H9 (cell line): Measurements from ENCODE around the gene KRT6A. TPM values are rescaled to one million over a fixed set of nuclear protein-coding genes. Genes with fewer than 3 reads are reported as not detected.

Source experiments
- DNase-seq: peaks from one replicate; pipeline ENCODE4 v3.0.0-alpha.2; 2017
- H2AFZ ChIP-seq: one replicate; pipeline ENCODE4 v1.6.1; 2013; ENCODE audit warnings: mild to moderate bottlenecking, low read length, control low read depth, moderate library complexity
- H2AK5ac ChIP-seq: 2 replicates; pipeline ENCODE4 v1.6.1; 2013; ENCODE audit warnings: low read length, control low read depth, mixed read lengths; ENCODE audit not compliant: insufficient read length
- H2BK120ac ChIP-seq: one replicate; pipeline ENCODE4 v1.6.1; 2013; ENCODE audit warnings: low read depth, mild to moderate bottlenecking, low read length, control low read depth, inconsistent platforms; ENCODE audit not compliant: poor library complexity, severe bottlenecking
- H2BK12ac ChIP-seq: 2 replicates; pipeline ENCODE4 v1.6.1; 2013; ENCODE audit warnings: low read length, control low read depth, mixed read lengths, low read depth; ENCODE audit not compliant: insufficient read length
- H2BK15ac ChIP-seq: 2 replicates; pipeline ENCODE4 v1.6.1; 2013; ENCODE audit warnings: low read depth, low read length, control low read depth
- H2BK20ac ChIP-seq: one replicate; pipeline ENCODE4 v1.6.1; 2013; ENCODE audit warnings: low read depth, mild to moderate bottlenecking, low read length, control low read depth, inconsistent platforms; ENCODE audit not compliant: poor library complexity, severe bottlenecking
- H2BK5ac ChIP-seq: 2 replicates; pipeline ENCODE4 v1.6.1; 2013; ENCODE audit warnings: low read length, control low read depth, mixed read lengths; ENCODE audit not compliant: insufficient read length
- H3K14ac ChIP-seq: 2 replicates; pipeline ENCODE4 v1.6.1; 2013; ENCODE audit warnings: low read length, control low read depth; ENCODE audit not compliant: insufficient read depth
- H3K18ac ChIP-seq: 2 replicates; pipeline ENCODE4 v1.6.1; 2013; ENCODE audit warnings: low read depth, mild to moderate bottlenecking, mixed read lengths, low read length, control low read depth; ENCODE audit not compliant: insufficient read length
- H3K23ac ChIP-seq: 2 replicates; pipeline ENCODE4 v1.6.1; 2013; ENCODE audit warnings: low read length, control low read depth, mixed read lengths, low read depth; ENCODE audit not compliant: insufficient read length
- H3K23me2 ChIP-seq: 2 replicates; pipeline ENCODE4 v1.6.1; 2013; ENCODE audit warnings: low read depth, mild to moderate bottlenecking, mixed read lengths, low read length, control low read depth; ENCODE audit not compliant: insufficient read length, poor library complexity, severe bottlenecking
- H3K27ac ChIP-seq: 2 replicates; pipeline ENCODE4 v1.5.1; 2013; ENCODE audit warnings: low read length, control low read depth, mixed read lengths, low read depth; ENCODE audit not compliant: insufficient read length
- H3K27me3 ChIP-seq: 2 replicates; pipeline ENCODE4 v1.6.1; 2013; ENCODE audit warnings: low read length, control low read depth, inconsistent platforms; ENCODE audit not compliant: insufficient read depth
- H3K4ac ChIP-seq: 2 replicates; pipeline ENCODE4 v1.6.1; 2013; ENCODE audit warnings: low read depth, mild to moderate bottlenecking, control low read depth, inconsistent platforms, low read length, moderate library complexity
- H3K4me1 ChIP-seq: 2 replicates; pipeline ENCODE4 v1.6.1; 2013; ENCODE audit warnings: low read length, control low read depth, inconsistent platforms; ENCODE audit not compliant: insufficient read depth
- H3K4me2 ChIP-seq: 2 replicates; pipeline ENCODE4 v1.6.1; 2013; ENCODE audit warnings: low read length, control low read depth, mixed read lengths; ENCODE audit not compliant: insufficient read length, insufficient read depth
- H3K56ac ChIP-seq: 2 replicates; pipeline ENCODE4 v1.6.1; 2013; ENCODE audit warnings: low read depth, mild to moderate bottlenecking, mixed read lengths, low read length, control low read depth; ENCODE audit not compliant: insufficient read length
- H3K79me1 ChIP-seq: 2 replicates; pipeline ENCODE4 v1.6.1; 2013; ENCODE audit warnings: low read depth, mild to moderate bottlenecking, moderate library complexity, low read length, control low read depth, inconsistent platforms; ENCODE audit not compliant: insufficient read depth, poor library complexity, severe bottlenecking
- H3K79me2 ChIP-seq: 2 replicates; pipeline ENCODE4 v1.6.1; 2013; ENCODE audit warnings: low read length, control low read depth, inconsistent platforms; ENCODE audit not compliant: insufficient read depth
- H3K9ac ChIP-seq: 2 replicates; pipeline ENCODE4 v1.6.1; 2013; ENCODE audit warnings: low read length, control low read depth, mixed read lengths; ENCODE audit not compliant: insufficient read length; ENCODE audit errors: extremely low read depth
- H3K9me3 ChIP-seq: one replicate; pipeline ENCODE4 v1.6.1; 2013; ENCODE audit warnings: low read depth, low read length, inconsistent platforms; ENCODE audit not compliant: control insufficient read depth
- H3T11ph ChIP-seq: one replicate; pipeline ENCODE4 v1.6.1; 2013; ENCODE audit warnings: mild to moderate bottlenecking, low read length, control low read depth, inconsistent platforms
- H4K20me1 ChIP-seq: one replicate; pipeline ENCODE4 v1.6.1; 2013; ENCODE audit not compliant: control insufficient read depth, insufficient read length, insufficient read depth
- H4K5ac ChIP-seq: 2 replicates; pipeline ENCODE4 v1.6.1; 2013; ENCODE audit warnings: low read depth, mild to moderate bottlenecking, mixed read lengths, low read length, control low read depth; ENCODE audit not compliant: insufficient read length
- H4K8ac ChIP-seq: replicated peaks from 2 replicates; pipeline ENCODE4 v1.6.1; 2013; ENCODE audit warnings: low read length, control low read depth, mixed read lengths, low read depth; ENCODE audit not compliant: insufficient read length
- H4K91ac ChIP-seq: 2 replicates; pipeline ENCODE4 v1.6.1; 2013; ENCODE audit warnings: low read depth, mild to moderate bottlenecking, moderate library complexity, mixed read lengths, low read length, control low read depth; ENCODE audit not compliant: insufficient read length
- H3K27ac Mint-ChIP-seq, 3 experiments: 2 replicates in 2 of 3; 3 replicates in 1 of 3; pipeline ENCODE4 v1.8.0; 2020 to 2021; ENCODE audit warnings: mixed read lengths in 3 of 3, mild to moderate bottlenecking in 1 of 3, moderate library complexity in 1 of 3
- H3K27me3 Mint-ChIP-seq: 2 replicates; pipeline ENCODE4 v1.8.0; 2021; ENCODE audit warnings: low read depth, mild to moderate bottlenecking, moderate library complexity, mixed read lengths
- H3K36me3 Mint-ChIP-seq, 3 experiments: 2 replicates in 2 of 3; 3 replicates in 1 of 3; pipeline ENCODE4 v1.8.0; 2020 to 2021; ENCODE audit warnings: low read depth in 3 of 3, mixed read lengths in 3 of 3; ENCODE audit not compliant: insufficient read depth in 1 of 3
- H3K4me1 Mint-ChIP-seq, 2 experiments: 2 replicates each; pipeline ENCODE4 v1.8.0; 2020; ENCODE audit warnings: mixed read lengths in 2 of 2
- H3K4me3 Mint-ChIP-seq, 2 experiments: 2 replicates in 1 of 2; 3 replicates in 1 of 2; pipeline ENCODE4 v1.8.0; 2020 to 2021; ENCODE audit warnings: mild to moderate bottlenecking in 2 of 2, mixed read lengths in 2 of 2, moderate library complexity in 1 of 2
- H3K9me3 Mint-ChIP-seq, 2 experiments: 2 replicates in 1 of 2; 3 replicates in 1 of 2; pipeline ENCODE4 v1.8.0; 2020; ENCODE audit warnings: mild to moderate bottlenecking in 2 of 2, mixed read lengths in 2 of 2, moderate library complexity in 1 of 2
- WGBS: extraction: QIAGEN DNeasy Blood & Tissue Kit; methylation state at CpG from one replicate; pipeline ENCODE4 v1.1.7; 2013; ENCODE audit warnings: missing lambda C conversion rate, low lambda C conversion rate, mixed read lengths; ENCODE audit not compliant: insufficient read length; ENCODE audit errors: extremely low coverage; 5-methylcytosine and 5-hydroxymethylcytosine counted together
- total RNA-seq: library from RNA; stranded (reverse); gene quantifications from 2 replicates; pipeline ENCODE4 v1.2.1, GENCODE V29; 2021
- TF ChIP-seq, protein P1 (sequence below): fragments of 200-600 bp; sonication (generic); conservative IDR thresholded peaks from 3 replicates; pipeline ENCODE4 v1.8.0; 2021; ENCODE audit warnings: antibody characterized with exemption, mild to moderate bottlenecking

The KRT6A gene
- total RNA-seq, 1 experiment from 2014 or later: not detected

DNA sequence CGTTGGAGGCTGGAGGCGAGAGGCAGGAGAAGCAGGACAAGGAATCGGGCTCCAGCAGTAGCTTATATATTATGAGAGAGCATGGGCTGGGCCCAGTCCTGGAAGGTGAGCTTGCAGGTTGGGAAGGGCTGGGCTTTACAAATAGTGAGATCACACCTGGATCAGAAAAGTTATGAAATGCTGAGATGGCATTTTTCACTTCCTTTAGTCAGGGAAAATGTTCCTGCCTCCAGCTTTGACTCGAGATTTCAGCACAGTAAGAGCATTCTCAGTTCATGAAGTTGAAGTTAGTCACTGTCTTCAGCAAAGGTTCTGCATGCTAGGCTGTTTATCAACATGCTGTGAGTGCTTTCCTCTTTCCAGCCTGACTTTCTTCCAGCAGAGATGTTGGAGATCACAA, 19.3 kb downstream of the KRT6A start, which contains the start of gene KRT6C:
Gene KRT6C (minus strand): TSS at position 38 of the 400 bp plus-strand sequence. CDS start 68 bp downstream, outside the sequence.
- no peak within 1 kb of the TSS for H3K27ac Mint-ChIP-seq
- no CpG with 5 or more reads among the region's 4 CpGs for WGBS

More for the DNA sequence above, 19.3 kb downstream of the KRT6A start, which contains the start of gene KRT6C:
- Histone ChIP-seq H3K9me3 (no peaks in the 10 kb centered on the region), H3K27me3 (no peaks in the 10 kb centered on the region), H4K20me1 (no peaks in the 10 kb centered on the region), H3T11ph (no peak within 1 kb of the TSS), H2BK20ac (no peak within 1 kb of the TSS), H4K5ac (no peak within 1 kb of the TSS), H3K27ac (no peak within 1 kb of the TSS), H2AFZ (no peak within 1 kb of the TSS), H4K91ac (no peak within 1 kb of the TSS), H3K4ac (no peak within 1 kb of the TSS), H3K23ac (no peak within 1 kb of the TSS), H3K79me2 (no peaks in the 10 kb centered on the region), H3K18ac (no peak within 1 kb of the TSS), H3K4me2 (no peak within 1 kb of the TSS), H3K23me2 (no peaks in the 10 kb centered on the region), H2AK5ac (no peak within 1 kb of the TSS), H3K56ac (no peak within 1 kb of the TSS), H3K9ac (no peak within 1 kb of the TSS), H2BK12ac (no peak within 1 kb of the TSS), H3K14ac (no peak within 1 kb of the TSS), H2BK5ac (no peak within 1 kb of the TSS), H2BK120ac (no peak within 1 kb of the TSS), H3K4me1 (no peaks in the 10 kb centered on the region), H2BK15ac (no peak within 1 kb of the TSS), H3K79me1 (no peaks in the 10 kb centered on the region), H4K8ac (no peak within 1 kb of the TSS)
- Mint-ChIP-seq H3K4me1 (no peaks in the 10 kb centered on the region), H3K36me3 (peaks cover 0 to 2% (median 0%) of the 10 kb centered on the region in 3 experiments; a peak in 2 of 7 replicates), H3K9me3 (peaks cover 12 to 27% of the 10 kb centered on the region in 2 experiments; a peak in 4 of 5 replicates), H3K27me3 (peaks cover 2% of the 10 kb centered on the region), H3K4me3 (no peak within 1 kb of the TSS)
- no peak for DNase-seq
- TF ChIP-seq, protein P1, sequence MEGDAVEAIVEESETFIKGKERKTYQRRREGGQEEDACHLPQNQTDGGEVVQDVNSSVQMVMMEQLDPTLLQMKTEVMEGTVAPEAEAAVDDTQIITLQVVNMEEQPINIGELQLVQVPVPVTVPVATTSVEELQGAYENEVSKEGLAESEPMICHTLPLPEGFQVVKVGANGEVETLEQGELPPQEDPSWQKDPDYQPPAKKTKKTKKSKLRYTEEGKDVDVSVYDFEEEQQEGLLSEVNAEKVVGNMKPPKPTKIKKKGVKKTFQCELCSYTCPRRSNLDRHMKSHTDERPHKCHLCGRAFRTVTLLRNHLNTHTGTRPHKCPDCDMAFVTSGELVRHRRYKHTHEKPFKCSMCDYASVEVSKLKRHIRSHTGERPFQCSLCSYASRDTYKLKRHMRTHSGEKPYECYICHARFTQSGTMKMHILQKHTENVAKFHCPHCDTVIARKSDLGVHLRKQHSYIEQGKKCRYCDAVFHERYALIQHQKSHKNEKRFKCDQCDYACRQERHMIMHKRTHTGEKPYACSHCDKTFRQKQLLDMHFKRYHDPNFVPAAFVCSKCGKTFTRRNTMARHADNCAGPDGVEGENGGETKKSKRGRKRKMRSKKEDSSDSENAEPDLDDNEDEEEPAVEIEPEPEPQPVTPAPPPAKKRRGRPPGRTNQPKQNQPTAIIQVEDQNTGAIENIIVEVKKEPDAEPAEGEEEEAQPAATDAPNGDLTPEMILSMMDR: no peak
